ENCODE data around the gene SPDYE17.
"Not testable (repeated sequence)": the region's sequence is repeated elsewhere in the genome, so short reads cannot be mapped to it uniquely, and the experiment has no call there.

Gene SPDYE17

DNA sequence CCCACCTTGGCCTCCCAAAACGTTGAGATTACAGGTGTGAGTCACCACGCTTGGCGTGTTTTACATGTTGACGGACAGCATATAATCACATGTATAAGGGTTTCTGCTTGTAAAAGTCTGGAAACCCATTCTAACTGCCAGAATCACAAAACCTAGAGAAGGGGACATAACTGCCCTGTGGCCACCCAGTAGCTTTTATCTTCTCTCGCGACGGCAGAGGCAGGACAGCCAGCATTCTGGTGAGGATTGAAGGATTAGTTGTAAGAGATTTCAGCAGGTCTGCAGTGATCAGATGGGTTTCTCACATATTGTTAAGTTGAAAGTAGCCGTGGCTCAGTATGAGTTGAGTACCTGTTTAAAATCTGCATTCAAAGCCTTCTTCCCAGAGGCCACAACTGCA is 59.8 kb downstream of the SPDYE17 start:
- DNase-seq (ENCODE audit: low read depth in 2 of 2), result not testable (repeated sequence)

Data from stimulated activated CD4-positive, alpha-beta T cell treated with anti-CD3 and anti-CD28 coated beads, Interleukin-12 subunit alpha, Interleukin-12 subunit beta, amount 100 ng/mL, for 24 hours (primary cell).